Heart left ventricle (tissue), 13 donors: ENCODE results near the gene ANXA5.

Source experiments
- POLR2A ChIP-seq, 2 donors: fragments of 450-650 bp; IDR thresholded peaks; one replicate each; pipeline ENCODE4 v1.6.1; 2017; ENCODE audit warnings: antibody characterized with exemption in 2 of 2, mild to moderate bottlenecking in 2 of 2, moderate library complexity in 2 of 2
- TF ChIP-seq, protein P1 (sequence below), 12 donors: fragments of 200-600 bp; sonication (generic) in 4 of 12; IDR thresholded peaks; one replicate each; pipeline versions ENCODE4 v1.5.0 to v1.8.0; 2018 to 2022; ENCODE audit warnings: antibody characterized with exemption in 12 of 12, mild to moderate bottlenecking in 5 of 12
- donor health status: ischemic (EF 13 %, LVEDD 7.1; RV severe dilation, severe dysfunction).
- donor health status: DM: no; HTN: yes; CAD: no.
- donor health status: DM: no; HTN: no; CAD: no.
- donor health status: ischemic (EF 25% LVEDD 6.9; RV normal size, moderate dysfunction).
- donor health status: ischemic (EF 25% LVEDD 5.7; RV mildly dilated, moderate dysfunction).
- donor health status: ischemic (EF 35%, LVEDD 5.7; RV mildly dilated, moderate dysfunction).
- donor health status: nonischemic (EF 11% LVEDD 7.7; RV severe dilation, severe dysfunction).
- donor health status: DM: yes; HTN: yes; CAD: no.
- donor health status: PGD.
- donor health status: ischemic (EF 29% LVEDD 5.4; RV normal size, mild dysfunction).
- donor health status: nonischemic (EF 23%, LVEDD 6.1; RV moderate dilation, normal function).

DNA sequence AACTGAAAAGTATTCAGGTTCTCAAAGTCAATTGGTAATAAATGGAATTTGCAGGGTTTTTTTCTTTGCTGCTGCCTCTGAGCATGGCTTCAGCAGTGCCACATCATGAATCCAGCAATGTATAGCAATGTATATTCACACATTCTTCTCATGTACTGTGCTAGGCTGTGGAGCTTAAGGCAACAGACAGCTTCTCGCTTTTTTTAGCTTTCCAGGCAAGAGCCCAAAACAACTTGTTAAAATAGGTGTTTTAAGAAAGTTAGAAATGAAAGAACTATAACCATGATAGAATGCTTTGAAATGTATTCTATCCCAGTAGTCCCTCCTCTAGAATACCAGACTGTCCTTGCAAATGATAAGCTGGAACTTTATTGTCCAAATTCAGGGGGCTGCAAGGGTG is 37.8 kb upstream of the ANXA5 start:
- no peak for TF ChIP-seq POLR2A (IDR thresholded peaks at IDR 0.05)
- TF ChIP-seq, protein P1, sequence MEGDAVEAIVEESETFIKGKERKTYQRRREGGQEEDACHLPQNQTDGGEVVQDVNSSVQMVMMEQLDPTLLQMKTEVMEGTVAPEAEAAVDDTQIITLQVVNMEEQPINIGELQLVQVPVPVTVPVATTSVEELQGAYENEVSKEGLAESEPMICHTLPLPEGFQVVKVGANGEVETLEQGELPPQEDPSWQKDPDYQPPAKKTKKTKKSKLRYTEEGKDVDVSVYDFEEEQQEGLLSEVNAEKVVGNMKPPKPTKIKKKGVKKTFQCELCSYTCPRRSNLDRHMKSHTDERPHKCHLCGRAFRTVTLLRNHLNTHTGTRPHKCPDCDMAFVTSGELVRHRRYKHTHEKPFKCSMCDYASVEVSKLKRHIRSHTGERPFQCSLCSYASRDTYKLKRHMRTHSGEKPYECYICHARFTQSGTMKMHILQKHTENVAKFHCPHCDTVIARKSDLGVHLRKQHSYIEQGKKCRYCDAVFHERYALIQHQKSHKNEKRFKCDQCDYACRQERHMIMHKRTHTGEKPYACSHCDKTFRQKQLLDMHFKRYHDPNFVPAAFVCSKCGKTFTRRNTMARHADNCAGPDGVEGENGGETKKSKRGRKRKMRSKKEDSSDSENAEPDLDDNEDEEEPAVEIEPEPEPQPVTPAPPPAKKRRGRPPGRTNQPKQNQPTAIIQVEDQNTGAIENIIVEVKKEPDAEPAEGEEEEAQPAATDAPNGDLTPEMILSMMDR (IDR thresholded peaks at IDR 0.05) = no peak
